SK-N-SH treated with all-trans-retinoic acid at 6 μM for 48 hours (cell line): ENCODE measurements around the gene FGFRL1.

ENCODE experiments used
- ATAC-seq: fragments of 200-7000 bp; cut with Tn5 transposase; 3 replicates; pipeline ENCODE4 v1.9.1; 2020; ENCODE audit warnings: mild to moderate bottlenecking, moderate library complexity
- ARNTL ChIP-seq: fragments of 450-650 bp; formaldehyde crosslinking; IDR thresholded peaks from 2 replicates; pipeline ENCODE4 v1.5.0; 2020; ENCODE audit warnings: low read depth, mild to moderate bottlenecking, moderate library complexity, borderline replicate concordance
- BACH2 ChIP-seq: fragments of 250-450 bp; sonication (Bioruptor Pico); IDR thresholded peaks from 2 replicates; pipeline ENCODE4 v1.9.0; 2021; ENCODE audit warnings: mild to moderate bottlenecking, borderline replicate concordance
- CSDC2 ChIP-seq: fragments of 250-450 bp; sonication (Bioruptor Pico); IDR thresholded peaks from 2 replicates; pipeline ENCODE4 v1.5.0; 2020; ENCODE audit warnings: mild to moderate bottlenecking, moderate library complexity
- ESRRG ChIP-seq: fragments of 250-450 bp; sonication (Bioruptor Pico); IDR thresholded peaks from 2 replicates; pipeline ENCODE4 v1.6.1; 2021; ENCODE audit warnings: mild to moderate bottlenecking
- GLIS3 ChIP-seq: fragments of 250-450 bp; sonication (Bioruptor Pico); IDR thresholded peaks from 2 replicates; pipeline ENCODE4 v1.5.0; 2020; ENCODE audit warnings: mild to moderate bottlenecking, moderate library complexity
- ISL1 ChIP-seq: fragments of 250-450 bp; sonication (Bioruptor Pico); IDR thresholded peaks from 2 replicates; pipeline ENCODE4 v2.1.2; 2022; ENCODE audit warnings: mild to moderate bottlenecking, moderate library complexity
- OSR1 ChIP-seq: fragments of 250-450 bp; sonication (Bioruptor Pico); IDR thresholded peaks from 2 replicates; pipeline ENCODE4 v1.8.0; 2022; ENCODE audit warnings: moderate library complexity, mild to moderate bottlenecking, inconsistent platforms
- PATZ1 ChIP-seq: fragments of 250-450 bp; sonication (Bioruptor Pico); IDR thresholded peaks from 2 replicates; pipeline ENCODE4 v1.8.0; 2020; ENCODE audit warnings: mild to moderate bottlenecking, moderate library complexity, borderline replicate concordance
- POU6F1 ChIP-seq: fragments of 250-450 bp; sonication (Bioruptor Pico); IDR thresholded peaks from 2 replicates; pipeline ENCODE4 v1.8.0; 2021; ENCODE audit warnings: low read depth, mild to moderate bottlenecking, moderate library complexity, borderline replicate concordance
- PPARA ChIP-seq: fragments of 250-450 bp; sonication (Bioruptor Pico); IDR thresholded peaks from 2 replicates; pipeline ENCODE4 v1.5.0; 2020; ENCODE audit warnings: mild to moderate bottlenecking, borderline replicate concordance
- RARB ChIP-seq: fragments of 250-450 bp; sonication (Bioruptor Pico); IDR thresholded peaks from 2 replicates; pipeline ENCODE4 v1.8.0; 2021; ENCODE audit warnings: mild to moderate bottlenecking, moderate library complexity
- SNAI2 ChIP-seq: fragments of 250-450 bp; sonication (Bioruptor Pico); IDR thresholded peaks from 2 replicates; pipeline ENCODE4 v1.5.0; 2020; ENCODE audit warnings: mild to moderate bottlenecking, moderate library complexity
- TCF4 ChIP-seq: fragments of 250-450 bp; sonication (Bioruptor Pico); IDR thresholded peaks from 2 replicates; pipeline ENCODE4 v1.8.0; 2021; ENCODE audit warnings: mild to moderate bottlenecking, moderate library complexity, borderline replicate concordance
- TOX ChIP-seq: fragments of 250-450 bp; sonication (Bioruptor Pico); IDR thresholded peaks from 2 replicates; pipeline ENCODE4 v1.8.0; 2021; ENCODE audit warnings: mild to moderate bottlenecking, moderate library complexity, borderline replicate concordance
- TSHZ2 ChIP-seq: fragments of 250-450 bp; sonication (Bioruptor Pico); IDR thresholded peaks from 2 replicates; pipeline ENCODE4 v1.5.0; 2020; ENCODE audit warnings: mild to moderate bottlenecking, moderate library complexity
- ZC3H10 ChIP-seq: fragments of 250-450 bp; sonication (Bioruptor Pico); IDR thresholded peaks from 2 replicates; pipeline ENCODE4 v1.5.1; 2021; ENCODE audit warnings: mild to moderate bottlenecking, moderate library complexity
- ZFP3 ChIP-seq: fragments of 250-450 bp; sonication (Bioruptor Pico); IDR thresholded peaks from 2 replicates; pipeline ENCODE4 v1.5.0; 2020; ENCODE audit warnings: mild to moderate bottlenecking, moderate library complexity
- ZNF565 ChIP-seq: fragments of 450-650 bp; formaldehyde crosslinking; conservative IDR thresholded peaks from 2 replicates; pipeline ENCODE4 v1.5.0; 2020; ENCODE audit warnings: low read depth, mild to moderate bottlenecking, moderate library complexity
- ZNF70 ChIP-seq: fragments of 450-650 bp; formaldehyde crosslinking; IDR thresholded peaks from 2 replicates; pipeline ENCODE4 v1.5.0; 2020; ENCODE audit warnings: mild to moderate bottlenecking, moderate library complexity
- ZNF8 ChIP-seq: fragments of 450-650 bp; formaldehyde crosslinking; IDR thresholded peaks from 2 replicates; pipeline ENCODE4 v1.5.0; 2020; ENCODE audit warnings: mild to moderate bottlenecking, moderate library complexity
- TF ChIP-seq, protein P1 (sequence below): fragments of 250-450 bp; sonication (Bioruptor Pico); IDR thresholded peaks from 2 replicates; pipeline ENCODE4 v1.5.1; 2020; ENCODE audit warnings: low read depth, mild to moderate bottlenecking, moderate library complexity
- TF ChIP-seq, protein P2 (sequence below): fragments of 250-450 bp; sonication (Bioruptor Pico); IDR thresholded peaks from 2 replicates; pipeline ENCODE4 v1.5.1; 2021; ENCODE audit warnings: mild to moderate bottlenecking, moderate library complexity

The FGFRL1 gene

GRCh38 chr4:1023075-1023640 is 11.7 kb downstream of the FGFRL1 start:
- TF ChIP-seq ZFP3 (CRISPR knock-in tag) (no peak), CSDC2 (no peak), SNAI2 (no peak), POU6F1 (no peak), ZNF565 (CRISPR knock-in tag) (no peak), ISL1 (no peak), PPARA (no peak), ESRRG (CRISPR knock-in tag) (no peak), ARNTL (CRISPR knock-in tag) (no peak)
- TF ChIP-seq, protein P1, sequence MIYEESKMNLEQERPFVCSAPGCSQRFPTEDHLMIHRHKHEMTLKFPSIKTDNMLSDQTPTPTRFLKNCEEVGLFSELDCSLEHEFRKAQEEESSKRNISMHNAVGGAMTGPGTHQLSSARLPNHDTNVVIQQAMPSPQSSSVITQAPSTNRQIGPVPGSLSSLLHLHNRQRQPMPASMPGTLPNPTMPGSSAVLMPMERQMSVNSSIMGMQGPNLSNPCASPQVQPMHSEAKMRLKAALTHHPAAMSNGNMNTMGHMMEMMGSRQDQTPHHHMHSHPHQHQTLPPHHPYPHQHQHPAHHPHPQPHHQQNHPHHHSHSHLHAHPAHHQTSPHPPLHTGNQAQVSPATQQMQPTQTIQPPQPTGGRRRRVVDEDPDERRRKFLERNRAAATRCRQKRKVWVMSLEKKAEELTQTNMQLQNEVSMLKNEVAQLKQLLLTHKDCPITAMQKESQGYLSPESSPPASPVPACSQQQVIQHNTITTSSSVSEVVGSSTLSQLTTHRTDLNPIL, result no peak
- TF ChIP-seq, protein P2, sequence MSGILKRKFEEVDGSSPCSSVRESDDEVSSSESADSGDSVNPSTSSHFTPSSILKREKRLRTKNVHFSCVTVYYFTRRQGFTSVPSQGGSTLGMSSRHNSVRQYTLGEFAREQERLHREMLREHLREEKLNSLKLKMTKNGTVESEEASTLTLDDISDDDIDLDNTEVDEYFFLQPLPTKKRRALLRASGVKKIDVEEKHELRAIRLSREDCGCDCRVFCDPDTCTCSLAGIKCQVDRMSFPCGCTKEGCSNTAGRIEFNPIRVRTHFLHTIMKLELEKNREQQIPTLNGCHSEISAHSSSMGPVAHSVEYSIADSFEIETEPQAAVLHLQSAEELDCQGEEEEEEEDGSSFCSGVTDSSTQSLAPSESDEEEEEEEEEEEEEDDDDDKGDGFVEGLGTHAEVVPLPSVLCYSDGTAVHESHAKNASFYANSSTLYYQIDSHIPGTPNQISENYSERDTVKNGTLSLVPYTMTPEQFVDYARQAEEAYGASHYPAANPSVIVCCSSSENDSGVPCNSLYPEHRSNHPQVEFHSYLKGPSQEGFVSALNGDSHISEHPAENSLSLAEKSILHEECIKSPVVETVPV, result no peak
- ATAC-seq, result no peak

- ATAC-seq, result no peak
Measured at GRCh38 chr4:1023895-1024740, 12.7 kb downstream of the FGFRL1 start.

More at GRCh38 chr4:1023895-1024740, 12.7 kb downstream of the FGFRL1 start:
- TF ChIP-seq TSHZ2 (CRISPR knock-in tag) (no peak), TOX (CRISPR knock-in tag) (no peak), SNAI2 (no peak), GLIS3 (CRISPR knock-in tag) (no peak), ARNTL (CRISPR knock-in tag) (no peak), RARB (no peak), OSR1 (CRISPR knock-in tag) (no peak), POU6F1 (no peak), PPARA (no peak), TCF4 (CRISPR knock-in tag) (no peak), CSDC2 (no peak), ZC3H10 (CRISPR knock-in tag) (no peak), ZNF70 (no peak), ZNF565 (CRISPR knock-in tag) (no peak), PATZ1 (no peak), ISL1 (no peak), ZNF8 (CRISPR knock-in tag) (no peak), BACH2 (CRISPR knock-in tag) (no peak)
- TF ChIP-seq, protein P1, result no peak
